ENCODE results near the gene SUFU.

- TF ChIP-seq POLR2AphosphoS5 (IDR thresholded peaks at IDR 0.05; ENCODE audit: low read depth, low read length) (no peak), POLR2A (IDR thresholded peaks at IDR 0.05; ENCODE audit: low read depth, low read length) (no peak)
Observed at GRCh38 chr10:102633848-102634247, 130.1 kb downstream of the SUFU start.
